Measurements from ENCODE around the gene DOK6.

DNA sequence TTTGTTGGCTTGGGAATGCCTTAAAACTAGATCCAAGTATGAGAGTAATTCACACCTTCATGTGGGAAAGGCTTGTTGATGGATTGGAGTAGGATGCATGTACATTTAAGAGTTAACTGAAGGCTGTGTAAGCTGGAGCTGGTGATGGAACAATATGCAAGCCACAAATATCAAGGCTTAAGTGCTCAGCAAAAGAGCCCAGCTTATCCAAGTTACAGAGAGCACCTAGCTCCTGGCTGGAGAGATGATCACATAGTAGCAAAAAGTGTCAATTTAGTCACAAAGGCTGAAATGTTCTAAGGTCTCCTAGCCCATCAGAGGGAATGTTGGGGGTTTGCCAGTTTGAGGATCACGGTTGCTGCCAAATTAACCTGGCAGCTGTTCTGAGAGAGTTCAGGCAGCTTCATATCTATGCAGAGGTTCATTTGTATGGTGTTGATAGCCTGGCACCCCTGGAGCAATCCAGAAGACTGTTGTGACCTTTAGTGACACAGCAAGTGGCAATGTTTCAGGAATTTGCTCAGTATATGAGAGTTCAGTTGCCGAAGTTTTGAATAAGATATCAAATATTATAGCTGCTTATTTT lies 228.2 kb downstream of the DOK6 start:
- TF ChIP-seq EZH2 (IDR thresholded peaks at IDR 0.05; ENCODE audit: low read length, unreplicated experiment) (no peak), EZH2phosphoT487 (IDR thresholded peaks at IDR 0.05; ENCODE audit: borderline replicate concordance, low read length) (no peak)
- TF ChIP-seq, protein P1, sequence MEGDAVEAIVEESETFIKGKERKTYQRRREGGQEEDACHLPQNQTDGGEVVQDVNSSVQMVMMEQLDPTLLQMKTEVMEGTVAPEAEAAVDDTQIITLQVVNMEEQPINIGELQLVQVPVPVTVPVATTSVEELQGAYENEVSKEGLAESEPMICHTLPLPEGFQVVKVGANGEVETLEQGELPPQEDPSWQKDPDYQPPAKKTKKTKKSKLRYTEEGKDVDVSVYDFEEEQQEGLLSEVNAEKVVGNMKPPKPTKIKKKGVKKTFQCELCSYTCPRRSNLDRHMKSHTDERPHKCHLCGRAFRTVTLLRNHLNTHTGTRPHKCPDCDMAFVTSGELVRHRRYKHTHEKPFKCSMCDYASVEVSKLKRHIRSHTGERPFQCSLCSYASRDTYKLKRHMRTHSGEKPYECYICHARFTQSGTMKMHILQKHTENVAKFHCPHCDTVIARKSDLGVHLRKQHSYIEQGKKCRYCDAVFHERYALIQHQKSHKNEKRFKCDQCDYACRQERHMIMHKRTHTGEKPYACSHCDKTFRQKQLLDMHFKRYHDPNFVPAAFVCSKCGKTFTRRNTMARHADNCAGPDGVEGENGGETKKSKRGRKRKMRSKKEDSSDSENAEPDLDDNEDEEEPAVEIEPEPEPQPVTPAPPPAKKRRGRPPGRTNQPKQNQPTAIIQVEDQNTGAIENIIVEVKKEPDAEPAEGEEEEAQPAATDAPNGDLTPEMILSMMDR (conservative IDR thresholded peaks at IDR 0.05; ENCODE audit: low read depth, low read length): no peak
